Transverse colon (tissue), 4 donors: Measurements from ENCODE around the gene INTS6L. TPM values are rescaled to one million over a fixed set of nuclear protein-coding genes. Genes with fewer than 3 reads are reported as not detected.

Experiments used
- DNase-seq: peaks from one replicate; pipeline ENCODE4 v3.0.0-alpha.2; 2019
- H3K27ac ChIP-seq, 4 donors: fragments of 200-600 bp; sonication (generic); 2 replicates each; pipeline ENCODE4 v1.5.1; 2016 to 2018; ENCODE audit warnings: inconsistent platforms in 4 of 4
- H3K27me3 ChIP-seq: fragments of 200-600 bp; sonication (generic); 2 replicates; pipeline ENCODE4 v1.5.1; 2017; ENCODE audit warnings: inconsistent platforms
- H3K36me3 ChIP-seq, 4 donors: fragments of 200-600 bp; sonication (generic); 2 replicates each; pipeline ENCODE4 v1.5.1; 2017 to 2019; ENCODE audit warnings: inconsistent platforms in 4 of 4
- H3K4me1 ChIP-seq, 4 donors: fragments of 200-600 bp; sonication (generic); 2 replicates each; pipeline ENCODE4 v1.5.1; 2017 to 2020; ENCODE audit warnings: inconsistent platforms in 4 of 4
- H3K4me3 ChIP-seq, 4 donors: fragments of 200-600 bp; sonication (generic); 1 replicate in 1 of 4; 2 replicates in 3 of 4; pipeline versions ENCODE4 v1.5.1 to v1.6.1; 2017 to 2019; ENCODE audit warnings: inconsistent platforms in 4 of 4
- H3K9me3 ChIP-seq, 2 donors: fragments of 200-600 bp; sonication (generic); 2 replicates each; pipeline ENCODE4 v1.5.1; 2017 to 2019; ENCODE audit warnings: inconsistent platforms in 2 of 2
- CTCF ChIP-seq, 5 experiments: fragments of 200-600 bp in 3 of 5; fragments of 450-650 bp in 2 of 5; sonication (generic) in 3 of 5; IDR thresholded peaks; 1 replicate in 2 of 5; 2 replicates in 3 of 5; pipeline ENCODE4 v1.5.1; 2016 to 2017; ENCODE audit warnings: antibody characterized with exemption in 5 of 5, inconsistent platforms in 3 of 5, mild to moderate bottlenecking in 2 of 5, moderate library complexity in 1 of 5
- EP300 ChIP-seq: sonication (generic); formaldehyde crosslinking; IDR thresholded peaks from one replicate; pipeline ENCODE4 v1.6.1; 2017; ENCODE audit warnings: antibody characterized with exemption, low read depth
- POLR2A ChIP-seq: fragments of 450-650 bp; IDR thresholded peaks from one replicate; pipeline ENCODE4 v1.6.1; 2016; ENCODE audit warnings: antibody characterized with exemption, mild to moderate bottlenecking, moderate library complexity
- POLR2AphosphoS5 ChIP-seq, 3 donors: sonication (generic); formaldehyde crosslinking; IDR thresholded peaks; one replicate each; pipeline ENCODE4 v1.6.1; 2016; ENCODE audit warnings: antibody characterized with exemption in 3 of 3
- WGBS, 2 donors: methylation state at CpG; one replicate each; pipeline ENCODE4 v1.1.5; 2018; ENCODE audit warnings: low coverage in 1 of 2; 5-methylcytosine and 5-hydroxymethylcytosine counted together
- in situ Hi-C, 4 donors: fragments of 200-750 bp; cut with MboI; loops; one replicate each; pipeline versions ENCODE4 v1.15.0 to v1.15.1; 2017; ENCODE audit warnings: low sequenced_read_pairs in 3 of 4, low pct_ligation_motif_present in 1 of 4, low pct_unique_long_range_greater_than_20kb in 1 of 4
- intact Hi-C: fragments of 100-400 bp; cut with DNase I; formaldehyde crosslinking; loops from one replicate; pipeline ENCODE4 v1.15.1; 2023; ENCODE audit warnings: low total_unique reads
- total RNA-seq, 4 donors: library from RNA; depleted of rRNA; stranded (reverse); fragments of >200 nt; gene quantifications; one replicate each; pipeline ENCODE4 v1.1.0, GENCODE V29; 2016

The INTS6L gene
- total RNA-seq, 4 donors from 2014 or later, result 23.5 to 195 (median 44.4) TPM

GRCh38 chrX:135480076-135480475 lies 40.4 kb upstream of the INTS6L start:
- in situ Hi-C loops (loop anchor here in 2 of 4 donors (10.0 to 25.0 kb wide), 3 partner anchors 95 to 293 kb away; no protein-coding TSS in a partner anchor), intact Hi-C loops (no loop called here)
- no peaks in the 10 kb centered on the region for H3K9me3 ChIP-seq
- H3K4me3 ChIP-seq, result no peak overlapping the region
- DNase-seq, result no peak
- WGBS, 2 donors, result 80 to 82% methylated on average over 2 to 7 of the region's 7 CpGs
- H3K27me3 ChIP-seq, result no peaks in the 10 kb centered on the region
- no peak overlapping the region for H3K27ac ChIP-seq
- H3K36me3 ChIP-seq, result no peaks in the 10 kb centered on the region
- TF ChIP-seq CTCF (IDR thresholded peaks at IDR 0.05), result no peak
- no peak for TF ChIP-seq EP300
- no peaks in the 10 kb centered on the region for H3K4me1 ChIP-seq

DNA sequence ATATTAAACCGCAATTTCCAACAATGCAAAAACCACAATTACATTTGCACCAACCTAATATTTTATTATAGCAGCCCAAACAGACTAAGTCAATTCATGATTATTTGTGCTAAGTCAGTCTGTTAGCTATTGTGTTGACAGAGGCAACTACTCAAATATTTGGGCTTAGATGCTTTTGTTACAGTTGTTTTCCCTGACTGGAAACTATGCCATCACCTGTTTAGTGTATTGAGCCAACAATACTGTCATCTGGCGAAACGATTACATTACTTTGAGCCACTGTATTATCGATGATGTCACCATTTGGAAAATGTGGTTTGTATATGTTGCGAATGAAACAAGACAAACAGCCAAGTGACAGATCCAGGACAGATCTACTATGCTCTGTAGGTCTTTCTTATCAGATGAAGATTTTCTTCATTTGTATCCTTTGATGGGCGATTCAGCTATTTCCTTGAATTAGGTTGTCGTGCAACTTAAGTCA lies 38.7 kb upstream of the INTS6L start:
- WGBS, 2 donors, result 84 to 85% methylated on average over 3 to 7 of the region's 7 CpGs
- H3K9me3 ChIP-seq, result no peaks in the 10 kb centered on the region
- intact Hi-C loops (no loop called here), in situ Hi-C loops (loop anchor here in 2 of 4 donors (10.0 to 25.0 kb wide), 3 partner anchors 93 to 294 kb away; no protein-coding TSS in a partner anchor)
- no peak for DNase-seq
- no peaks in the 10 kb centered on the region for H3K4me1 ChIP-seq
- no peak overlapping the region for H3K4me3 ChIP-seq
- TF ChIP-seq POLR2A, result no peak
- no peak for TF ChIP-seq CTCF (IDR thresholded peaks at IDR 0.05)
- no peak for TF ChIP-seq EP300
- TF ChIP-seq POLR2AphosphoS5 (IDR thresholded peaks at IDR 0.05), result no peak
- H3K27me3 ChIP-seq, result no peaks in the 10 kb centered on the region
- no peaks in the 10 kb centered on the region for H3K36me3 ChIP-seq
- no peak overlapping the region for H3K27ac ChIP-seq

- Histone ChIP-seq H3K9me3 (no peaks in the 10 kb centered on the region), H3K4me1 (no peaks in the 10 kb centered on the region), H3K4me3 (no peak overlapping the region), H3K36me3 (no peaks in the 10 kb centered on the region), H3K27me3 (no peaks in the 10 kb centered on the region), H3K27ac (no peak overlapping the region)
- in situ Hi-C loops, result loop anchor here in 2 of 4 donors (10.0 to 25.0 kb wide), 3 partner anchors 90 to 297 kb away; no protein-coding TSS in a partner anchor
- no peak for DNase-seq
- TF ChIP-seq POLR2AphosphoS5 (IDR thresholded peaks at IDR 0.05) (no peak), CTCF (IDR thresholded peaks at IDR 0.05) (peak; percentile 43 to 59 (median 52)), POLR2A (no peak), EP300 (no peak)
- intact Hi-C loops, result no loop called here
- WGBS, 2 donors, result 46% methylated on average over 3 of the region's 3 CpGs; no CpG with 5 or more reads in 1 of the 2 donors
Observed at GRCh38 chrX:135484641-135485289, 35.7 kb upstream of the INTS6L start.

GRCh38 chrX:135489542-135489941 lies 30.9 kb upstream of the INTS6L start:
- Histone ChIP-seq H3K4me1 (no peaks in the 10 kb centered on the region), H3K9me3 (no peaks in the 10 kb centered on the region), H3K27ac (no peak overlapping the region), H3K36me3 (no peaks in the 10 kb centered on the region), H3K4me3 (no peak overlapping the region), H3K27me3 (no peaks in the 10 kb centered on the region)
- TF ChIP-seq CTCF (IDR thresholded peaks at IDR 0.05) (no peak), EP300 (no peak), POLR2AphosphoS5 (IDR thresholded peaks at IDR 0.05) (no peak), POLR2A (no peak)
- 38% methylated on average over 1 of the region's 1 CpG; no CpG with 5 or more reads in 1 of the 2 donors for WGBS, 2 donors
- intact Hi-C loops, result no loop called here
- no peak for DNase-seq
- in situ Hi-C loops, result loop anchor here in 2 of 4 donors (10.0 to 25.0 kb wide), 3 partner anchors 85 to 302 kb away; no protein-coding TSS in a partner anchor
